Fibroblast of pulmonary artery (primary cell): ENCODE measurements around the gene PRMT5.

Experiments used
- DNase-seq: peaks from one replicate; pipeline ENCODE4 v3.0.0-alpha.2; 2010; ENCODE audit warnings: low read depth
- H3K4me3 ChIP-seq: replicated peaks from 2 replicates; pipeline ENCODE4 v1.5.1; 2011; ENCODE audit warnings: low read depth, mild to moderate bottlenecking, control low read depth, low read length, moderate library complexity
- CTCF ChIP-seq: IDR thresholded peaks from 2 replicates; pipeline ENCODE4 v1.5.1; 2011; ENCODE audit warnings: mild to moderate bottlenecking, control low read depth, low read length, inconsistent platforms; ENCODE audit errors: missing control alignments

Gene PRMT5

GRCh38 chr14:22888662-22889061, 40.5 kb downstream of the PRMT5 start:
- no peak for DNase-seq
- no peak overlapping the region for H3K4me3 ChIP-seq
- no peak for TF ChIP-seq CTCF

GRCh38 chr14:22887990-22888378, 41.2 kb downstream of the PRMT5 start:
- no peak for DNase-seq
- peak overlapping the region; percentile 69 for H3K4me3 ChIP-seq
- no peak for TF ChIP-seq CTCF

- peak; percentile 89 for DNase-seq
- H3K4me3 ChIP-seq: peak overlapping the region; percentile 69
- TF ChIP-seq CTCF: no peak
Observed at GRCh38 chr14:22887260-22887989, 41.8 kb downstream of the PRMT5 start.

- peak overlapping the region; percentile 69 for H3K4me3 ChIP-seq
- no peak for TF ChIP-seq CTCF
- peak; percentile 54 for DNase-seq
Observed at GRCh38 chr14:22886500-22887259, 42.5 kb downstream of the PRMT5 start.

- peak overlapping the region; percentile 69 for H3K4me3 ChIP-seq
- TF ChIP-seq CTCF: no peak
Observed at GRCh38 chr14:22885975-22886374, 43.2 kb downstream of the PRMT5 start.

GRCh38 chr14:22884738-22885523, 44.2 kb downstream of the PRMT5 start:
- no peak overlapping the region for H3K4me3 ChIP-seq
- DNase-seq: no peak
- no peak for TF ChIP-seq CTCF

More at GRCh38 chr14:22885975-22886374, 43.2 kb downstream of the PRMT5 start:
- no peak for DNase-seq
